ENCODE measurements around the gene FAM131A. TPM values are rescaled to one million over a fixed set of nuclear protein-coding genes. Genes with fewer than 3 reads are reported as not detected.

Gene FAM131A
- total RNA-seq, 1 experiment from 2014 or later, result 23.0 TPM

DNA sequence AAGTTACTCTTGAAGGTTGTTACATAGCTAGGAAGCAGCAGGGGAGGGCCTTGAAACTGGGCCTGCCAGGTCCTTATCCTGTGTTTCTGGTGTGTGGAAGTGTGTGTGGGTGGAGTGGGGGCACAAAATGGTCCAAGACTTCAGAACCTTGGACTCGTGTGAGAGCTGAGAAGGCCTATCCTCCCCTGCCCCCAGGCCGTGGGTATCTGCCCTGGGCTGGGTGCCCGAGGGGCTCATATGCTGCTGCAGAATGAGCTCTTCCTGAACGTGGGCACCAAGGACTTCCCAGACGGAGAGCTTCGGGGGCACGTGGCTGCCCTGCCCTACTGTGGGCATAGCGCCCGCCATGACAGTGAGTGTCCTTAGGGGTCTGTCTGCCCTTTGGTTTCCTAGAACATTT lies 46.9 kb downstream of the FAM131A start (continued):
- TF ChIP-seq, protein P1, sequence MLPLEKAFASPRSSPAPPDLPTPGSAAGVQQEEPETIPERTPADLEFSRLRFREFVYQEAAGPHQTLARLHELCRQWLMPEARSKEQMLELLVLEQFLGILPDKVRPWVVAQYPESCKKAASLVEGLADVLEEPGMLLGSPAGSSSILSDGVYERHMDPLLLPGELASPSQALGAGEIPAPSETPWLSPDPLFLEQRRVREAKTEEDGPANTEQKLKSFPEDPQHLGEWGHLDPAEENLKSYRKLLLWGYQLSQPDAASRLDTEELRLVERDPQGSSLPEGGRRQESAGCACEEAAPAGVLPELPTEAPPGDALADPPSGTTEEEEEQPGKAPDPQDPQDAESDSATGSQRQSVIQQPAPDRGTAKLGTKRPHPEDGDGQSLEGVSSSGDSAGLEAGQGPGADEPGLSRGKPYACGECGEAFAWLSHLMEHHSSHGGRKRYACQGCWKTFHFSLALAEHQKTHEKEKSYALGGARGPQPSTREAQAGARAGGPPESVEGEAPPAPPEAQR (CRISPR knock-in tag; IDR thresholded peaks at IDR 0.05), result no peak
- TF ChIP-seq TP53 (CRISPR knock-in tag; IDR thresholded peaks at IDR 0.05), result no peak
- no peak for TF ChIP-seq FOXP1 (CRISPR knock-in tag; IDR thresholded peaks at IDR 0.05; ENCODE audit: borderline replicate concordance)
- TF ChIP-seq ZBTB21 (CRISPR knock-in tag; IDR thresholded peaks at IDR 0.05; ENCODE audit: borderline replicate concordance), result no peak
- TF ChIP-seq GABPB1 (CRISPR knock-in tag; IDR thresholded peaks at IDR 0.05), result no peak
- TF ChIP-seq PRRX2 (CRISPR knock-in tag; IDR thresholded peaks at IDR 0.05), result no peak
- no peak for TF ChIP-seq OVOL2 (CRISPR knock-in tag; IDR thresholded peaks at IDR 0.05; ENCODE audit: borderline replicate concordance)
- TF ChIP-seq, protein P2, sequence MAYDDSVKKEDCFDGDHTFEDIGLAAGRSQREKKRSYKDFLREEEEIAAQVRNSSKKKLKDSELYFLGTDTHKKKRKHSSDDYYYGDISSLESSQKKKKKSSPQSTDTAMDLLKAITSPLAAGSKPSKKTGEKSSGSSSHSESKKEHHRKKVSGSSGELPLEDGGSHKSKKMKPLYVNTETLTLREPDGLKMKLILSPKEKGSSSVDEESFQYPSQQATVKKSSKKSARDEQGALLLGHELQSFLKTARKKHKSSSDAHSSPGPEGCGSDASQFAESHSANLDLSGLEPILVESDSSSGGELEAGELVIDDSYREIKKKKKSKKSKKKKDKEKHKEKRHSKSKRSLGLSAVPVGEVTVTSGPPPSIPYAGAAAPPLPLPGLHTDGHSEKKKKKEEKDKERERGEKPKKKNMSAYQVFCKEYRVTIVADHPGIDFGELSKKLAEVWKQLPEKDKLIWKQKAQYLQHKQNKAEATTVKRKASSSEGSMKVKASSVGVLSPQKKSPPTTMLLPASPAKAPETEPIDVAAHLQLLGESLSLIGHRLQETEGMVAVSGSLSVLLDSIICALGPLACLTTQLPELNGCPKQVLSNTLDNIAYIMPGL (CRISPR knock-in tag; IDR thresholded peaks at IDR 0.05), result no peak
- TF ChIP-seq SMAD4 (CRISPR knock-in tag; IDR thresholded peaks at IDR 0.05), result no peak
- TF ChIP-seq, protein P3, sequence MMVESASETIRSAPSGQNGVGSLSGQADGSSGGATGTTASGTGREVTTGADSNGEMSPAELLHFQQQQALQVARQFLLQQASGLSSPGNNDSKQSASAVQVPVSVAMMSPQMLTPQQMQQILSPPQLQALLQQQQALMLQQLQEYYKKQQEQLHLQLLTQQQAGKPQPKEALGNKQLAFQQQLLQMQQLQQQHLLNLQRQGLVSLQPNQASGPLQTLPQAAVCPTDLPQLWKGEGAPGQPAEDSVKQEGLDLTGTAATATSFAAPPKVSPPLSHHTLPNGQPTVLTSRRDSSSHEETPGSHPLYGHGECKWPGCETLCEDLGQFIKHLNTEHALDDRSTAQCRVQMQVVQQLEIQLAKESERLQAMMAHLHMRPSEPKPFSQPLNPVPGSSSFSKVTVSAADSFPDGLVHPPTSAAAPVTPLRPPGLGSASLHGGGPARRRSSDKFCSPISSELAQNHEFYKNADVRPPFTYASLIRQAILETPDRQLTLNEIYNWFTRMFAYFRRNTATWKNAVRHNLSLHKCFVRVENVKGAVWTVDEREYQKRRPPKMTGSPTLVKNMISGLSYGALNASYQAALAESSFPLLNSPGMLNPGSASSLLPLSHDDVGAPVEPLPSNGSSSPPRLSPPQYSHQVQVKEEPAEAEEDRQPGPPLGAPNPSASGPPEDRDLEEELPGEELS (CRISPR knock-in tag; IDR thresholded peaks at IDR 0.05), result no peak
- TF ChIP-seq JAZF1 (CRISPR knock-in tag; IDR thresholded peaks at IDR 0.05), result no peak
- no peak for TF ChIP-seq ZNF232 (CRISPR knock-in tag; IDR thresholded peaks at IDR 0.05)

DNA sequence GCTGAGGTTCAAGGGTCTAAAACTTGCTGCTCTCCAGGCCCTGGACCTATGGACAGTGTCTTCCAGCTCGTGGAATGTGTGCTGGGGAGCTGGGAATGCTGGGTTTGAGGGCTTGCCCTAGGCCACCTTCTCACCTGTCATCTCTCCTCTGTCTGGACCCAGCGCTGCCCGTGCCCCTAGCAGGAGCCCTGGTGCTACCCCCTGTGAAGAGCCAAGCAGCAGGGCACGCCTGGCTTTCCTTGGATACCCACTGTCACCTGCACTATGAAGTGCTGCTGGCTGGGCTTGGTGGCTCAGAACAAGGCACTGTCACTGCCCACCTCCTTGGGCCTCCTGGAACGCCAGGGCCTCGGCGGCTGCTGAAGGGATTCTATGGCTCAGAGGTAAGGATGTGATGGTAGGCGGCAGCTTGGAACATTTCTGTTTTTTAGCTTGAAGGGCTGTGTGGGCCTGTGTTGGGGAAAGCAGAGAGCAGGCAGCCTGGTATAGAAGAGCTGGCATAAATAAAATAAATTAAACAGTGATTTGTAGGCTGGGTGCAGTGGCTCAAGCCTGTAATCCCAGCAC lies 47.5 kb downstream of the FAM131A start:
- Mint-ChIP-seq H3K27me3 (ENCODE audit: low read depth) (peaks cover 36% of the 10 kb centered on the region), H3K4me1 (peaks cover 7% of the 10 kb centered on the region), H3K27ac (no peak overlapping the region), H3K9me3 (no peaks in the 10 kb centered on the region), H3K36me3 (no peaks in the 10 kb centered on the region), H3K4me3 (no peak overlapping the region)
- ChIA-PET CTCF (interaction anchor here (0.7 to 4.7 kb wide), 8 partner anchors 8 to 157 kb away, joined by 3 to 30 read pairs (median 4); no protein-coding TSS in a partner anchor), POLR2A (no interaction called here)
- DNase-seq (ENCODE audit: low spot score) (no peak), ATAC-seq (no peak)
- TF ChIP-seq NR1H2 (CRISPR knock-in tag; IDR thresholded peaks at IDR 0.05) (no peak), EMX1 (CRISPR knock-in tag; IDR thresholded peaks at IDR 0.05) (no peak), JAZF1 (CRISPR knock-in tag; IDR thresholded peaks at IDR 0.05) (no peak), PREB (CRISPR knock-in tag; IDR thresholded peaks at IDR 0.05; ENCODE audit: borderline replicate concordance) (no peak), ZNF423 (CRISPR knock-in tag; IDR thresholded peaks at IDR 0.05) (no peak), ZNF232 (CRISPR knock-in tag; IDR thresholded peaks at IDR 0.05) (no peak)

GRCh38 chr3:184386047-184386806 lies 48.8 kb downstream of the FAM131A start:
- ChIA-PET POLR2A (no interaction called here), CTCF (interaction anchor here (0.6 to 4.7 kb wide), 6 partner anchors 9 to 1208 kb away, joined by 3 to 30 read pairs (median 4); no protein-coding TSS in a partner anchor)
- ATAC-seq, result no peak
- no peak overlapping the region for H3K4me3 Mint-ChIP-seq
- TF ChIP-seq FOXJ3 (CRISPR knock-in tag; IDR thresholded peaks at IDR 0.05; ENCODE audit: borderline replicate concordance), result no peak
- TF ChIP-seq, protein P2 (CRISPR knock-in tag; IDR thresholded peaks at IDR 0.05), result no peak
- TF ChIP-seq, protein P4, sequence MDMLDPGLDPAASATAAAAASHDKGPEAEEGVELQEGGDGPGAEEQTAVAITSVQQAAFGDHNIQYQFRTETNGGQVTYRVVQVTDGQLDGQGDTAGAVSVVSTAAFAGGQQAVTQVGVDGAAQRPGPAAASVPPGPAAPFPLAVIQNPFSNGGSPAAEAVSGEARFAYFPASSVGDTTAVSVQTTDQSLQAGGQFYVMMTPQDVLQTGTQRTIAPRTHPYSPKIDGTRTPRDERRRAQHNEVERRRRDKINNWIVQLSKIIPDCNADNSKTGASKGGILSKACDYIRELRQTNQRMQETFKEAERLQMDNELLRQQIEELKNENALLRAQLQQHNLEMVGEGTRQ (CRISPR knock-in tag; IDR thresholded peaks at IDR 0.05), result no peak
- TF ChIP-seq RORB (CRISPR knock-in tag; IDR thresholded peaks at IDR 0.05), result no peak
- no peak for TF ChIP-seq RELA (CRISPR knock-in tag; IDR thresholded peaks at IDR 0.05; ENCODE audit: borderline replicate concordance)
- TF ChIP-seq, protein P5, sequence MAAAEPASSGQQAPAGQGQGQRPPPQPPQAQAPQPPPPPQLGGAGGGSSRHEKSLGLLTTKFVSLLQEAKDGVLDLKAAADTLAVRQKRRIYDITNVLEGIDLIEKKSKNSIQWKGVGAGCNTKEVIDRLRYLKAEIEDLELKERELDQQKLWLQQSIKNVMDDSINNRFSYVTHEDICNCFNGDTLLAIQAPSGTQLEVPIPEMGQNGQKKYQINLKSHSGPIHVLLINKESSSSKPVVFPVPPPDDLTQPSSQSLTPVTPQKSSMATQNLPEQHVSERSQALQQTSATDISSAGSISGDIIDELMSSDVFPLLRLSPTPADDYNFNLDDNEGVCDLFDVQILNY (CRISPR knock-in tag; IDR thresholded peaks at IDR 0.05), result no peak
- TF ChIP-seq ZNF232 (CRISPR knock-in tag; IDR thresholded peaks at IDR 0.05), result no peak
- no peak for DNase-seq (ENCODE audit: low spot score)
- peaks cover 4% of the 10 kb centered on the region; the same call in 1 of the 2 replicates for H3K4me1 Mint-ChIP-seq
- peaks cover 28% of the 10 kb centered on the region for H3K27me3 Mint-ChIP-seq (ENCODE audit: low read depth)
- H3K27ac Mint-ChIP-seq, result no peak overlapping the region
- H3K9me3 Mint-ChIP-seq, result no peaks in the 10 kb centered on the region
- no peaks in the 10 kb centered on the region for H3K36me3 Mint-ChIP-seq

Data from WTC11 (cell line).